GM12878 (cell line): Measurements from ENCODE around the gene KIAA1217. TPM values are rescaled to one million over a fixed set of nuclear protein-coding genes. Genes with fewer than 3 reads are reported as not detected.

Experiments used
- ATAC-seq: fragments of 200-7000 bp; cut with Tn5 transposase; 3 replicates; pipeline ENCODE4 v1.9.1; 2020; ENCODE audit warnings: mild to moderate bottlenecking, moderate library complexity
- BruUV-seq: library from RNA; stranded (reverse); fragments of 400-500 nt; replicated peaks from 2 replicates; lab custom pipeline; 2021; lab: Mats Ljungman, UMichigan
- CTCF ChIA-PET: fragments of 300-600 bp; sonication (Branson Sonifier 250); formaldehyde crosslinking; extraction: SDS; loops from one replicate; lab custom pipeline; 2021; ENCODE audit warnings: inconsistent platforms; lab: Yijun Ruan, JAX
- POLR2A ChIA-PET: fragments of 350-600 bp; formaldehyde crosslinking; extraction: SDS; loops from one replicate; lab custom pipeline; 2021; ENCODE audit warnings: inconsistent platforms; lab: Charles Lee
- RAD21 ChIA-PET: fragments of 300-600 bp; sonication (Branson Sonifier 250); formaldehyde crosslinking; loops from one replicate; lab custom pipeline; 2023; ENCODE audit warnings: antibody characterized with exemption; ENCODE audit not compliant: unreplicated experiment; lab: Charles Lee
- SMC1A ChIA-PET: fragments of 300-600 bp; sonication (Branson Sonifier 250); formaldehyde crosslinking; loops from one replicate; lab custom pipeline; 2023; ENCODE audit not compliant: unreplicated experiment, uncharacterized antibody; lab: Charles Lee
- DNase-seq: peaks from one replicate; pipeline ENCODE4 v3.0.0-alpha.2; 2011; ENCODE audit warnings: low read depth, low spot score
- FAIRE-seq: peaks from 3 replicates; lab custom pipeline; 2011; peaks lifted over from hg19 to GRCh38; lab: Jason Lieb, UNC
- H2AFZ ChIP-seq: 2 replicates; pipeline ENCODE4 v1.6.0; 2011; ENCODE audit warnings: low read depth, low read length, control low read depth; ENCODE audit not compliant: control insufficient read depth
- H3K27ac ChIP-seq: 2 replicates; pipeline ENCODE4 v1.5.1; 2011; ENCODE audit warnings: control low read depth; ENCODE audit not compliant: control insufficient read depth, insufficient read depth
- H3K27me3 ChIP-seq, 2 experiments: replicated peaks in 1 of 2; 2 replicates each; pipeline versions ENCODE4 v1.6.0 to v1.6.1; 2011; ENCODE audit warnings: low read length in 1 of 2; ENCODE audit not compliant: control insufficient read depth in 2 of 2, insufficient read depth in 2 of 2
- H3K36me3 ChIP-seq, 2 experiments: 2 replicates each; pipeline ENCODE4 v1.5.1; 2011; ENCODE audit warnings: low read length in 1 of 2; ENCODE audit not compliant: control insufficient read depth in 2 of 2, insufficient read depth in 2 of 2
- H3K4me1 ChIP-seq: 2 replicates; pipeline ENCODE4 v1.6.1; 2011; ENCODE audit warnings: mild to moderate bottlenecking, low read length, moderate library complexity, mixed read lengths; ENCODE audit not compliant: control insufficient read depth, insufficient read depth
- H3K4me2 ChIP-seq: 2 replicates; pipeline ENCODE4 v1.6.0; 2011; ENCODE audit warnings: control low read depth; ENCODE audit not compliant: control insufficient read depth, insufficient read depth
- H3K4me3 ChIP-seq: fragments of 200-600 bp; sonication (generic); 2 replicates; pipeline ENCODE4 v1.5.1; 2016
- H3K79me2 ChIP-seq: 2 replicates; pipeline ENCODE4 v1.6.0; 2011; ENCODE audit warnings: low read length; ENCODE audit not compliant: control insufficient read depth, insufficient read depth
- H3K9ac ChIP-seq: 2 replicates; pipeline ENCODE4 v1.8.0; 2011; ENCODE audit warnings: low read length, control low read depth, mixed read lengths; ENCODE audit not compliant: control insufficient read depth, insufficient read depth
- H3K9me3 ChIP-seq: replicated peaks from 3 replicates; pipeline ENCODE4 v1.5.1; 2011; ENCODE audit warnings: mild to moderate bottlenecking, low read length; ENCODE audit not compliant: control insufficient read depth, insufficient read depth
- H4K20me1 ChIP-seq: 2 replicates; pipeline ENCODE4 v1.6.0; 2011; ENCODE audit not compliant: control insufficient read depth, insufficient read depth
- CBFB ChIP-seq: IDR thresholded peaks from 2 replicates; pipeline ENCODE4 v1.6.1; 2016; ENCODE audit warnings: antibody characterized with exemption, low read depth
- MYB ChIP-seq: fragments of 150-350 bp; IDR thresholded peaks from 2 replicates; pipeline ENCODE4 v1.6.1; 2014; ENCODE audit warnings: mild to moderate bottlenecking, low read depth, low read length, borderline replicate concordance
- POLR2AphosphoS2 ChIP-seq: IDR thresholded peaks from 2 replicates; pipeline ENCODE4 v1.6.1; 2011; ENCODE audit warnings: low read depth, mild to moderate bottlenecking, low read length, improper control_type of control experiment, moderate library complexity
- RB1 ChIP-seq: fragments of 450-650 bp; formaldehyde crosslinking; IDR thresholded peaks from 2 replicates; pipeline ENCODE4 v1.6.1; 2017; ENCODE audit warnings: mild to moderate bottlenecking, borderline replicate concordance
- SREBF2 ChIP-seq: IDR thresholded peaks from 2 replicates; pipeline ENCODE4 v1.6.1; 2012; ENCODE audit warnings: mild to moderate bottlenecking, low read length
- ZBTB11 ChIP-seq: fragments of 450-650 bp; formaldehyde crosslinking; IDR thresholded peaks from 2 replicates; pipeline ENCODE4 v1.5.0; 2022; ENCODE audit warnings: mild to moderate bottlenecking, missing genetic modification characterization
- ZNF384 ChIP-seq: IDR thresholded peaks from 2 replicates; pipeline ENCODE4 v1.6.1; 2012; ENCODE audit warnings: low read depth, mild to moderate bottlenecking, low read length, improper control_type of control experiment, borderline replicate concordance
- WGBS: methylation state at CpG from one replicate; pipeline ENCODE4 v1.1.6; 2016; ENCODE audit warnings: low lambda C conversion rate; ENCODE audit not compliant: insufficient replicate concordance, insufficient coverage; ENCODE audit errors: missing lambda C conversion rate; 5-methylcytosine and 5-hydroxymethylcytosine counted together
- in situ Hi-C: fragments of 300-500 bp; cut with MboI; formaldehyde crosslinking; loops from 9 replicates; pipeline ENCODE4 v1.14.3; 2018; ENCODE audit warnings: mixed read lengths
- intact Hi-C: fragments of 100-400 bp; cut with micrococcal nuclease; formaldehyde crosslinking; loops from one replicate; pipeline ENCODE4 v1.14.2; 2022; ENCODE audit not compliant: unreplicated experiment
- polyA plus RNA-seq, 11 experiments: library from polyadenylated mRNA; depleted of rRNA in 4 of 11; unstranded in 6 of 11; stranded (reverse) in 5 of 11; fragments of >200 nt; fragmentation: Nextera tagmentation in 4 of 11; fragmentation: Illumina TruSeq in 1 of 11; extraction: Ambion mirVana in 4 of 11; extraction: Trizol in 1 of 11; gene quantifications; 1 replicate in 1 of 11; 2 replicates in 10 of 11; pipeline versions ENCODE4 v1.2.1 to v1.2.3, GENCODE V29; 2011 to 2016; ENCODE audit warnings: inconsistent platforms in 2 of 11, missing spikeins in 2 of 11, low read depth in 1 of 11
- total RNA-seq, 4 experiments: library from RNA; depleted of rRNA in 3 of 4; stranded (reverse); fragments of >200 nt in 3 of 4; fragmentation: Illumina TruSeq in 1 of 4; extraction: Trizol in 1 of 4; gene quantifications; 2 replicates each; pipeline versions ENCODE4 v1.2.1 to v1.2.3, GENCODE V29; 2013 to 2021
- TF ChIP-seq, protein P1 (sequence below): IDR thresholded peaks from 2 replicates; pipeline ENCODE4 v1.6.1; 2012; ENCODE audit warnings: low read depth, low read length, improper control_type of control experiment
- TF ChIP-seq, protein P2 (sequence below): IDR thresholded peaks from 2 replicates; pipeline ENCODE4 v1.6.1; 2011; ENCODE audit warnings: borderline replicate concordance, low read depth, mild to moderate bottlenecking, moderate library complexity, mixed read lengths, low read length; ENCODE audit not compliant: insufficient read depth; ENCODE audit errors: extremely low read length

The KIAA1217 gene
- total and polyA plus RNA-seq, 10 of the 15 experiments (the other 5 are each of a cell fraction or from before 2014, with no cell fraction given) = 0.57 to 3.8 (median 2.1) TPM

- no peak for TF ChIP-seq CBFB
- no peak for TF ChIP-seq MYB
- TF ChIP-seq, protein P1, sequence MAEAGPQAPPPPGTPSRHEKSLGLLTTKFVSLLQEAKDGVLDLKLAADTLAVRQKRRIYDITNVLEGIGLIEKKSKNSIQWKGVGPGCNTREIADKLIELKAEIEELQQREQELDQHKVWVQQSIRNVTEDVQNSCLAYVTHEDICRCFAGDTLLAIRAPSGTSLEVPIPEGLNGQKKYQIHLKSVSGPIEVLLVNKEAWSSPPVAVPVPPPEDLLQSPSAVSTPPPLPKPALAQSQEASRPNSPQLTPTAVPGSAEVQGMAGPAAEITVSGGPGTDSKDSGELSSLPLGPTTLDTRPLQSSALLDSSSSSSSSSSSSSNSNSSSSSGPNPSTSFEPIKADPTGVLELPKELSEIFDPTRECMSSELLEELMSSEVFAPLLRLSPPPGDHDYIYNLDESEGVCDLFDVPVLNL = no peak
- no peak for TF ChIP-seq SREBF2
- TF ChIP-seq ZBTB11 = no peak
- no peak for TF ChIP-seq ZNF384
- TF ChIP-seq RB1 = no peak
- TF ChIP-seq, protein P2, sequence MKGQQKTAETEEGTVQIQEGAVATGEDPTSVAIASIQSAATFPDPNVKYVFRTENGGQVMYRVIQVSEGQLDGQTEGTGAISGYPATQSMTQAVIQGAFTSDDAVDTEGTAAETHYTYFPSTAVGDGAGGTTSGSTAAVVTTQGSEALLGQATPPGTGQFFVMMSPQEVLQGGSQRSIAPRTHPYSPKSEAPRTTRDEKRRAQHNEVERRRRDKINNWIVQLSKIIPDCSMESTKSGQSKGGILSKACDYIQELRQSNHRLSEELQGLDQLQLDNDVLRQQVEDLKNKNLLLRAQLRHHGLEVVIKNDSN = no peak
- no peak for TF ChIP-seq POLR2AphosphoS2
- TF ChIP-seq, all 136 proteins: peak for 0
- SMC1A ChIA-PET = no interaction called here
- Histone ChIP-seq H3K27ac (no peak overlapping the region), H3K9me3 (no peaks in the 10 kb centered on the region), H3K9ac (no peak overlapping the region), H3K4me1 (no peaks in the 10 kb centered on the region), H3K27me3 (no peaks in the 10 kb centered on the region), H4K20me1 (no peaks in the 10 kb centered on the region), H3K79me2 (no peaks in the 10 kb centered on the region), H3K36me3 (no peaks in the 10 kb centered on the region; a peak in 1 of 4 replicates), H3K4me3 (no peak overlapping the region), H3K4me2 (no peak overlapping the region), H2AFZ (no peak overlapping the region)
- in situ Hi-C loops (no loop called here), intact Hi-C loops (no loop called here)
- RAD21 ChIA-PET = no interaction called here
- BruUV-seq = no TSS peak
- FAIRE-seq (no peak), DNase-seq (no peak), ATAC-seq (no peak)
- POLR2A ChIA-PET = no interaction called here
- WGBS = 6% methylated on average over 4 of the region's 4 CpGs
- CTCF ChIA-PET = interaction anchor here (4.9 kb wide), 1 partner anchor 15 kb away, joined by 30 read pairs; no protein-coding TSS in a partner anchor
Observed at GRCh38 chr10:24533981-24534380, 325.0 kb downstream of the KIAA1217 start.
